ENCODE data around the gene GPR17. TPM values are rescaled to one million over a fixed set of nuclear protein-coding genes. Genes with fewer than 3 reads are reported as not detected.

Gene GPR17
- total RNA-seq, 1 donor from 2014 or later: not detected

DNA sequence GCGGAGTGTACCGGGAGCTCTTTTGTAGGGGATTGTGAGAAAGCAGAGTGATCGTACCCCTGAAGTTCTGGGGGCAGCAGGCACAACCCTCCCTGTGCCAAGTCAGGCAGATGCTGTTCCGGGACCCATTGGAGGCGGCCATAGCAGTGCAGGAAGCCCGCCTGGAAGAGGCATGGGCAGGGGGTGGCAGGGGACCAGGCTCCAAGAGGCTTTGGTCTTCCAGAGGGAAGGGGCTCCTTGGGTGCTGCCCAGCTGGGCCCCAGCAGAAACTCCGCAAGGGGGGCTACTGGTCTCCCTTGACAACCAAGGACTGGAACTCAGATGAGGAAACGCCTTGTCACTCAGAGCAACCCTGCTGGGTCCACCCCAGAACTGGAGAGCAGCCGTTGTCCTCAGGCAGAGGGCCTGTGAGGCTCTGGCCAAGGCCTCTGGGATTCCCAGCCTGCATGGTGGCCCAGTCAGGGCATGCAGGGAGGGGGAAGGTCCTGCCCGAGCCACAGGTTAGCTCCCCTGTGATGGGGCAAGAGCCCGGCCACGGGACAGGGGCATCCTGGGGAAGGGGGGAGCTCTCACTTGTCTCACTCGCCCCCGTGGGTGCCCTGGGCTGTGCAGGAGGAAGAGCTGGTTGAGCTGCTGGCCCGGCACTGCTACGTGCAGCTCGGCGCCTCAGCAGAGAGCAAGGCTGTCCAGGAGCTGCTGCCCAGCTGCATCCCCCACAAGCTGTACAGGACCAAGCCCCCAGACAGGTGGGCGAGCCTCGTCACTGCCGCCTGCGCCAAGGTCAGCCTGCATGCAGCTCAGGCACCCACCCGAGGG, 21.0 kb upstream of the GPR17 start:
- TF ChIP-seq, protein P1, sequence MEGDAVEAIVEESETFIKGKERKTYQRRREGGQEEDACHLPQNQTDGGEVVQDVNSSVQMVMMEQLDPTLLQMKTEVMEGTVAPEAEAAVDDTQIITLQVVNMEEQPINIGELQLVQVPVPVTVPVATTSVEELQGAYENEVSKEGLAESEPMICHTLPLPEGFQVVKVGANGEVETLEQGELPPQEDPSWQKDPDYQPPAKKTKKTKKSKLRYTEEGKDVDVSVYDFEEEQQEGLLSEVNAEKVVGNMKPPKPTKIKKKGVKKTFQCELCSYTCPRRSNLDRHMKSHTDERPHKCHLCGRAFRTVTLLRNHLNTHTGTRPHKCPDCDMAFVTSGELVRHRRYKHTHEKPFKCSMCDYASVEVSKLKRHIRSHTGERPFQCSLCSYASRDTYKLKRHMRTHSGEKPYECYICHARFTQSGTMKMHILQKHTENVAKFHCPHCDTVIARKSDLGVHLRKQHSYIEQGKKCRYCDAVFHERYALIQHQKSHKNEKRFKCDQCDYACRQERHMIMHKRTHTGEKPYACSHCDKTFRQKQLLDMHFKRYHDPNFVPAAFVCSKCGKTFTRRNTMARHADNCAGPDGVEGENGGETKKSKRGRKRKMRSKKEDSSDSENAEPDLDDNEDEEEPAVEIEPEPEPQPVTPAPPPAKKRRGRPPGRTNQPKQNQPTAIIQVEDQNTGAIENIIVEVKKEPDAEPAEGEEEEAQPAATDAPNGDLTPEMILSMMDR (IDR thresholded peaks at IDR 0.05): no peak
- Mint-ChIP-seq H3K4me1 (ENCODE audit: unreplicated experiment) (no peaks in the 10 kb centered on the region), H3K27ac (ENCODE audit: unreplicated experiment) (no peak overlapping the region), H3K9me3 (ENCODE audit: unreplicated experiment) (no peaks in the 10 kb centered on the region), H3K4me3 (ENCODE audit: unreplicated experiment) (no peak overlapping the region), H3K27me3 (ENCODE audit: unreplicated experiment) (no peaks in the 10 kb centered on the region), H3K36me3 (ENCODE audit: unreplicated experiment) (no peaks in the 10 kb centered on the region)
- no peak for DNase-seq (ENCODE audit: extremely low spot score, unreplicated experiment)

DNA sequence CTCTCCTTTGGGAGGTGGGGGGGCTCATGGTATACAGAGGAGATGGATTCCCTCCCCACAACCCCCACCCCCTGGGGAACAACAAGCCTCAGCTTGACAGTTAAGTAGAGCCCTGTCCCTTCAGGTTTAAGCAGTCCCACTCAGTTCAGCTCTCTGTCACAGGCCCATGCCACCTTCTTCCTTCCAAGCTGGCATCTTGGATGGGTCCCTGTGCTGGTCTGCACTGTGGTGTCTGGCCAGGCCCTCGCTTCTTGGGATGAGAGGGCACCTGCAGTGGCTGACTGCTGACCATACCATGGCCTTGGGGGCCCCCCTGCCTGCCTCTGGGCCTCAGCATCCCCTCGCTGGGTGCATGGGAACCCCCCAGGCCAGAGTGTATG, 20.4 kb upstream of the GPR17 start:
- Mint-ChIP-seq H3K4me3 (ENCODE audit: unreplicated experiment) (no peak overlapping the region), H3K27ac (ENCODE audit: unreplicated experiment) (no peak overlapping the region)

DNA sequence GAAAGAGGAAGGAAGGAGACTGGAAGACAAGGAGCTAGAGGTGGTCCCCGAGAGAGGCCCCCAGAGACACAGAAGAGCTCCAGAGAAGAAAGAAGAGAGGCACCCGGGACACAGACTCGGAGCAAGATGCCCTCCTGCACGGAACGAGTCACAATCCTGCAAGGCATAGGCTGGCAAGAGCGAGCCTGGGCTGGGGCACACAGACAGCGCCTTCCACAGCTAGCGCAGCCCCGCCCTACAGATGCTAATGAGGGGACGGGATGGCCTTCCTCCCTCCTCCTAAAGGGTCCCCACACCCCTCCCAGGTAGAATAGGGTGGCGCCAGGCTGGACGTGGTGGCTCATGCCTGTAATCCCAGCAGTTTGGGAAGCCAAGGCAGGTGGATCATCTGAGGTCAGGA, 19.8 kb upstream of the GPR17 start:
- H3K27me3 Mint-ChIP-seq (ENCODE audit: unreplicated experiment): no peaks in the 10 kb centered on the region
- DNase-seq (ENCODE audit: extremely low spot score, unreplicated experiment): no peak
- H3K9me3 Mint-ChIP-seq (ENCODE audit: unreplicated experiment): no peaks in the 10 kb centered on the region
- TF ChIP-seq, protein P1 (IDR thresholded peaks at IDR 0.05): no peak
- no peak overlapping the region for H3K4me3 Mint-ChIP-seq (ENCODE audit: unreplicated experiment)
- H3K27ac Mint-ChIP-seq (ENCODE audit: unreplicated experiment): no peak overlapping the region
- H3K36me3 Mint-ChIP-seq (ENCODE audit: unreplicated experiment): no peaks in the 10 kb centered on the region
- H3K4me1 Mint-ChIP-seq (ENCODE audit: unreplicated experiment): peaks cover 2% of the 10 kb centered on the region

More for the DNA sequence above, 20.4 kb upstream of the GPR17 start:
- TF ChIP-seq, protein P1 (IDR thresholded peaks at IDR 0.05): no peak
- Mint-ChIP-seq H3K27me3 (ENCODE audit: unreplicated experiment) (no peaks in the 10 kb centered on the region), H3K9me3 (ENCODE audit: unreplicated experiment) (no peaks in the 10 kb centered on the region), H3K4me1 (ENCODE audit: unreplicated experiment) (peaks cover 2% of the 10 kb centered on the region), H3K36me3 (ENCODE audit: unreplicated experiment) (no peaks in the 10 kb centered on the region)
- no peak for DNase-seq (ENCODE audit: extremely low spot score, unreplicated experiment)

DNA sequence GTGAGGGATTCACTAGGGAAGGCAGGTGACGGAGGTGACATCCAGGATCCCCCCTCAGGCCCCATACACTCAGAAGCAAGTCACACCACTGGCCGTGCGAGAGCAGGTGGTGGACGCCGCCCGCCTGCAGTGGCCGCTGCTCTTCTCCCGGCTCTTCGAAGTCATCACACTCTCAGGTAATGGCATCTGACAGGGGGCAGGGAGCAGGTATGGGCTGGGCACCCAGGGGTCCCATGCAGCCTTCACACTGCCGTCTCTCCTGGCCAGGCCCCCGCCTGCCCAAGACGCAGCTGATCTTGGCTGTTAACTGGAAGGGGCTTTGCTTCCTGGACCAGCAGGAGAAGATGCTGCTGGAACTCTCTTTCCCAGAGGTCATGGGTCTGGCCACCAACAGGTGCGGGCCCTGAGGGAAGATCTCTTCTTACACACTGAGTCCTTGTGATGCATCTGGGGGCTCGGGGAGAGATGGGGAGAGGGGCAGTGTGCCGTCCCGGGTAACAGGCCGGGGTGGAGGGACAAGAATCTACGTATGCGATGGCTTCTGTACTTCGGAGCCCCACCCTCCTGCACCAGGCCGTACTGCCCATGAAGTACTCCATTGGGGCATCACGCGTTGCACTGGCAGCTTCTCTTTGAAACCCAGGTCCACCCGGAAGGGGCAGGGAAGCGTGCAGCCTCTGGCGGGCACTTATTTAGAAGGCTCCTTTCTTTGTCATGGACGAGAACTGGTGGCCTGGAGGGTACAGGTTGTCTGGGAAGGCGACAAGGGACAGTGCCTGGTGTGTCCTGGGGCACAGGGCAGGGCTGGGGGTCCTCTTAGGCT, 18.8 kb upstream of the GPR17 start:
- DNase-seq (ENCODE audit: extremely low spot score, unreplicated experiment): no peak
- no peaks in the 10 kb centered on the region for H3K36me3 Mint-ChIP-seq (ENCODE audit: unreplicated experiment)
- TF ChIP-seq, protein P1 (IDR thresholded peaks at IDR 0.05): no peak
- no peaks in the 10 kb centered on the region for H3K9me3 Mint-ChIP-seq (ENCODE audit: unreplicated experiment)
- no peak overlapping the region for H3K27ac Mint-ChIP-seq (ENCODE audit: unreplicated experiment)
- H3K4me3 Mint-ChIP-seq (ENCODE audit: unreplicated experiment): no peak overlapping the region
- peaks cover 2% of the 10 kb centered on the region for H3K4me1 Mint-ChIP-seq (ENCODE audit: unreplicated experiment)
- H3K27me3 Mint-ChIP-seq (ENCODE audit: unreplicated experiment): no peaks in the 10 kb centered on the region

All from osteocyte (in vitro differentiated cells).